Fibroblast of peridontal ligament (primary cell): ENCODE data around the gene FBF1.
"Not testable (repeated sequence)": the region's sequence is repeated elsewhere in the genome, so short reads cannot be mapped to it uniquely, and the experiment has no call there.

ENCODE experiments used
- DNase-seq: peaks from one replicate; pipeline ENCODE4 v3.0.0-alpha.2; 2010; ENCODE audit errors: extremely low read depth

Gene FBF1

DNA sequence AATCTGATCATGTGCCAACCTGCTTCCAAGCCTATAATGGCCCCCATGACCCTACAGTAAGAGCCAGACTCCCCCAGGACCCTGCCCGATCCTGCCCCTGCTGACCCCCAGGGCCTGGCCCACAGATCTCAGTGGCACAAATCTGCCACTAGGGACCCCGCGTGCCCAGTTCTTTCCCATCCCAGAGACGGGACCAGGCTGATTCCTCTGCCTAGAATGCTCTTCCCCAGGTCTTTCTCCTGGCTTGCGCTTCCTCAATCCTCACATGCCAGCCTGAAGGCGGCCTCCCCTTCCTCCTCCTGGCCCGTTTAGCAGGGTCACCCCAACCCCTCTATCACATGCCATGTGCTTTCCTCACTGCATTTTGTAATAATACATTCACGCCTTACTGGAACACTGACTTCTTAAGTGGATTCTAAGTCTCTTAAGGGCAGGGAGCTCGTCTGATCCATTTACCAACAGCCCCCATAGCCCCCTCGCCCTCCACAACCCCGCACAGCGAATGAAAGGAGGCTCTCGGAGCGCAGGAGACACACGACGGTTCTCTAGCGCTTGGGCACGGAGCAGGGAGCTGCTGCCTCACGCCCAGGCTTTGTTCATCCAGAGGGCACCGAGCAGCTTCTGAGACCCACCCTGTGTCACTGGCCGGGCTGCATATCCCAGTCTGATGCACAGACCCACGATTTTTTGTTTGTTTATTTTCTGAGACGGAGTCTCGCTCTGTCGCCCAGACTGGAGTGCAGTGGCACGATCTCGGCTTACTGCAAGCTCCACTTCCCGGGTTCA, 45.3 kb downstream of the FBF1 start:
- no peak for DNase-seq

DNA sequence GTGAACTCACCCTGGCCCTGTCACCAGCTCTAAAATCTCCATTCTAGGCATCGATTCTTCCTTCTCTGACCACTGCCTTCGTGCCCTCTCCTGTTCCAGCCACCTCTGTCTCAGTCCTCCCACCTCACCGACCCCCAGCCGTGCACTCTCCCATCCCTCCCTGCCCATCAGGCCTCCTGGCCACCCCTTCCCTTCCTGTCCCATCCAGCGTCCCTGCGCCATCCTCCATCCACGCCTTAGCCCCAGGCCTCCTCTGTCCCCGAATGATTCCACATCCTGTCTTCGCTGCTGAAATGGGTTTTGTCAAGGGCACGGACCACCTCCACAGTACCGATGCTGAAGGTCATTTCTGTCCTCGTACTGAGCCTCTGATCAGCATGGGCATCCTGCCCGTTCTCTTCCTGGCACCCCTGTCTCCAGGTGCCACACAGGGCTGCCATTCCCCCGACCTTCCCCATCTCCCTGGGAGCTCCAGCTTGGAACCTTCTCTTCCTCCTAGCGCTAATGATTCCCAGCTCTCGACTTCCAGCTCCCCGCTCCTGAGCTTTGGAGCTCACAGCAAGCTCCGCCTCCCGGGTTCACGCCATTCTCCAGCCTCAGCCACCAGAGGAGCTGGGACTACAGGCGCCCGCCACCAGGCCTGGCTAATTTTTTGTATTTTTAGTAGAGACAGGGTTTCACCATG, 46.7 kb downstream of the FBF1 start:
- DNase-seq, result peak; percentile 25

DNA sequence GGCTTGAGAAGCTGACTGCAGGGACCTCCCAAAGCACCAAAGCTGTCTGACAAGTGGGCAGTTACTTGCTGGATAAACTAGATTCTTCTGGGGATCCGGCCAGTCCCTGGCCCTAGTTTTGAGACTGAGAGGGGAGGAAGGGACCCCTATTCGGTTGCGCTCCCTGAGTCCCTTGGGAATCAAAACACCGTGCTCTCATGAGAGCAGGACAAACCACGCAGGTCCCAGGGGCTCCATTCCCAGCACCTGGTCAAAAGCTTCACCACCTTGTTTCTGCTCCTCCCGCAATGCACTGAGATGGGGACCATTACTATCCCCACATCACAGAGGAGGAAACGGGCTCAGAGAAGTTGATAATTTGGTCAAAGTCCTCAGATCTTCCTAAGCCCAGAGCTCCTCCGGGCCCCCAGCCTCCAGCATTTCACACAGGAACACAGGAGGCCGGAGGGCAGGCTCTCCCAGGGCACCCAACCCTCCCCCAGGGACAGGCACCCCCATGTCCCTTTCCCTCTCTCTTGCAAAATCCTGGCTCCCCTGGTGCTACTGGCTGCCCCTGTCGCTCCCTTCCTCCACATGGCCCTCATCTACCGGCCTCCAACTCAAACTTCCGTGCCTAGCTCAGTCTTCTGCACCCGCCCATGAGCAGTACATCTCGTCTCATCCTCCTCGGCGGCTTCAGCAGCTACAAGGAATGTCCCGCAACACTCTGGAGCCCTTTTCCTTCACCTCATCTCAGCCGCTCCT, 47.4 kb downstream of the FBF1 start:
- DNase-seq, result no peak

DNA sequence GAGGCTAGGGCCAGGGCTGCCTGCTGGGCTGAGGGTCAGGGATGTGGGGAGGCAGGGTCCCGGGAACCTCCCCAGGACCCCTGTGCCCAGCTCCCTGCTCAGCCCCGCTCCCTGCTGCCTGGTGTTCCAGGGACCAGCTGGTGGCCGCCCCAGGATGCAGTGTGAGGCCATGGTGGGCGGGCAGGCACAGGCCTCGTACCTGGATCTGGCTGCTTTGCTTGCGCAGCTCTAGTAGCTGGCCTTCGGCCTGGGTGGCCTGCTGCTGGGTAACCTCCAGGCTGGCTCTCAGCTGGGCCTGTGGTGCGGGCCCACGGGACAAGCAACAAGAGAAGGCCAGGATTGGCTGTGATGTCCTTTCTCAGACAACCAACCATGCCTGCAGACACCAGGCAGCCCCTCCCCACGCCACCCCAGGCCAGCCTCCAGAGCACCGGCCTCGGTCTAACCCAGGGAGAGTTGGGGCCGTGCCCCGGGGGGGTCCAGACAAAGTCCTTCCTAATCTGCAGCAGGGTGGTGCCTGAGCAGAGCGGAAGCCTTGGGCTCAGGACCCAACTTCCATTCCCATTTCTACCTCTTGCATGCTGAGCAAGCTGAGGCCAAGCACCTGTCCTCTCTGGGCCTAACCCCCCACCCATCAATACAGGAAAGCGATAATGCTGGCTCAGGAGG, 48.2 kb downstream of the FBF1 start:
- no peak for DNase-seq

DNA sequence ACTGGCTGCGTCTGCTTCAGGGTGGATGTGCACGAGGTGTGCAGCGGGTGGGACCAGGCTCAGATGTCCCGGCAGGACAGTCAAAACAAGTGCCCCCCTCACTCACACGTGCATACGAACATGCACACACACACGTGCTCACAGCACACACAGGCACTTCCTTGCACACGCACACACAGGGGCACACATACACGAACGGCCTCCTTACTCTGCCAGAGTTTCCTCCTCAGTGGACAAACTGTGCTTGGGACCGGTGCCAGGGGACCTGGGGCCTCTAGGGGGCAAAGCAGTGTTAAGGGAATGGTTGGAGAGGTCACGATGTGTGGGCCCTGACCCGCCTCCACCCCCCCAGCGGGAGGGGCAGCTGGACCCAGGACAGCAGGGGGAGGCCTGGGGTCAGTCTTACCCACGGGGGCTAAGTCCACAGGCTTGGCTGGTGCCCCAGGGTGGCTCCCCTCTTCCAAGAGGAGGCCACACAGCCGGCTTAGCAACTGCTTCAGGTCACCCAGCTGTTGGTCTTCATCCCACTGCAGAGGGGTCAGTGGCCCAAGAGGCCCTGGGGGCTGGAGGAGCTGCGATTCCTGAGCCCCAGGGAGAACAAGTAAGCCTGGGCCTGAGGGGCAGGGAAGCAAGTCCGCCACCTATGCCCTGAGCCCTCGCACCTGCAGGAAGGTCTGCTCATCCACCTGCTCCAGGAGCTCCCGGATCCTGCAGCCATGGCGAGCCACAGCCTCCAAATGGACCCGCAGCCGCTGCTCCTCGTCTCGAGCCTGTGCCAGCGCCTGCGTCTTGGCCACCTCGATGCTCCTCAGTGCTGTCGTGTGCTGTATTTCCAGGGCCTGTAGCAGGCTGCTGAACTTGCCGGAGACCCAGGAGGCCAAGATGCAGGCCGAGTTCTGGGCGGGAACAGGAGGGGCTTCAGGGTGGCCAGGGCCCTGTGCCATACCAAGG, 49.0 kb downstream of the FBF1 start:
- no peak for DNase-seq

DNA sequence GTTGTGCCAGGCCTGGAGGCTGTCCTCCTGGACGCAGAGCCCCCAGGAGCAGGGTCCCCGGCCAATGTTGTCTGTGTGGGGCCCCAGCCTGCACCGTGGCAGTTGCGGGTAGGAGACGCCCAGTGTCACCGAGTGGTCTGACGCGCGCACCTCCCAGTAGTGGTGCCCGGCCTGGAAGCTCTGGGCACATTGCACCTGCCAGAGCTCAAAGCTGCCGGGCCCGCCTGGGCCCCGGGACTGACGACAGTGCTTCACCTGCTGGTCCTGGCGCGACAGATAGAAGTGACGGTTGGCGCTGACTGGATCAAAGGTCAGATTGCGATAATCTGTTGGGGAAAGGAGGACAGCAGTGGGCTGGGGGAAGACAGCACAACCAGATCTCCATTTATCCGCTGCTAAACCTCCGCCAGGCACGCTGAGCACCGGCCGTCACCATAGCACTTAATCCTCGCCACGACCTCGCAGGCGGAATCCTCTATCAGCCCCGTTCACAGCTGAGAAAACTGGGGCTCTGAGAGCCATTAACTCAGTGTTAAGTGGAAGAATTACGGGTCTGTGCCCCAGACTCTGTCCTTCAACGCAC, 49.7 kb downstream of the FBF1 start:
- DNase-seq, result no peak

DNA sequence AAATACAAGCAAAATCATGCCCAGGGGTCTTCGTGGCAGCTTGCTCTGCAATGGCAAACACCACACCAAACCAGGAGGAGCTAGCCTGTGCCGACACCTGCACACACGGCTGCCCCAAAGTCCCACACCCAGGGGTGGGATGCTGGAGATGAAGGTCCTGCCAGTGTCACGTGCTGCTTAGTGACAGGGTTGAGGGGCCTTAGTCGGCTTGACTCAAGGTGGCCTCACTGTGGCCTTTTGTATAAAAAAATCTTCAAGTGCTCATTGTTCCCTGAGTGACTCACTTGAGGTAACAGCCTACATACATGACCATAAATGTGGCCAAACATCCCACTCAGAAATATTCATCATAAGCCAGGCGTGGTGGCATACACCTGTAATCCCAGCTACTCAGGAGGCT, 51.4 kb downstream of the FBF1 start:
- no peak for DNase-seq

DNA sequence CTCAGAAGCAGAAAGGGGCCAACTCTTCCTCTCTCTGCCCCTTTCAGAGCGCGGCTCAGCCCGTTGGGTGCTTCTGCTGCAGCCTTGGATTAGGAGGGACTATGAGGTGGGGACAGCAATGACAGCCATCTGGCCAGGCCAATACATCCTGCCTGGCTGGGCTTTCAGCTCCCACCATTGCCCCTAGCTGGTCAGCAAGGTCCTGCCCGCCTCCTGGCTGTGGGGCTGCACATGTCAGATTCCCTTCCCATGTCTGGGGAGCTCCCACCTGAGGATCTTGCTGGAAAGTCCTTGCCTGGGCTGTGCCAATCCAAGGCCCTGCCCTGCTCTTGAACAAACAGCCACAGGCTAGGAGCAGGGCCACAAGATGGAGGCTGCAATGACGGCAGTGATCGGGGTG, 52.4 kb downstream of the FBF1 start:
- no peak for DNase-seq

DNA sequence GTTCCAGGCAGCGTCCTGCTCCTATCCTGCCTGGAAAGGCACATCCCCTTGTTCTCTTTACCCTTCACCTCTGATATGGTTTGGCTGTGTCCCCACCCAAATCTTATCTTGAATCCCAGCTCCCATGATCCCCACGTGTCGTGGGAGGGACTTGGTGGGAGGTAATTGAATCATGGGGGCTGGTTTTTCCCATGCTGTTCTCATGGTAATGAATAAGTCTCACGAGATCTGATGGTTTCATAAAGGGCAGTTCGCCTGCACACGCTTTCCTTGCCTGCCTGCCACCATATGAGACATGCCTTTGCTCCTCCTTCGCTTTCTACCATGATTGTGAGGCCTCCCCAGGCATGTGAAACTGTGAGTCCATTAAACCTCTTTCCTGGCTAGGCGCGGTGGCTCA, 55.0 kb downstream of the FBF1 start:
- DNase-seq, result not testable (repeated sequence)

DNA sequence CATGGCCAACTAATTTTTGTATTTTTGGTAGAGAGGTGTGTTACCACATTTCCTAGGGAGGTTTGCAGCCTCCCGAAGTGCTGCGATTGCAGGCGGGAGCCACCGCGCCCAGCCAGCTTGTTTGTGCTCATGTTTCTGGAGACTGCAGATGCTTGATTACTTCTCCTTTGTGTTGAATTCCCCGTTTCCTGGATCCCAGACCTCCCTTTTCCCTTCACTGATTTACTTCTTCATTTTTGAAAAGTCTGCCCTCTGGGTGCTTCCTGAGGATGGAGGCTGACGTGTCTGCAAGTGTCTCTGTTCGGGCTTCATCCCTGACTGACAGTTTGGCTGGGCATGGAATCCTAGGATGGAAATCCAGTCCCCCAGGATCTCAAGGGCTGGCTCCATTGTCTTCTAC, 55.4 kb downstream of the FBF1 start:
- no peak for DNase-seq

DNA sequence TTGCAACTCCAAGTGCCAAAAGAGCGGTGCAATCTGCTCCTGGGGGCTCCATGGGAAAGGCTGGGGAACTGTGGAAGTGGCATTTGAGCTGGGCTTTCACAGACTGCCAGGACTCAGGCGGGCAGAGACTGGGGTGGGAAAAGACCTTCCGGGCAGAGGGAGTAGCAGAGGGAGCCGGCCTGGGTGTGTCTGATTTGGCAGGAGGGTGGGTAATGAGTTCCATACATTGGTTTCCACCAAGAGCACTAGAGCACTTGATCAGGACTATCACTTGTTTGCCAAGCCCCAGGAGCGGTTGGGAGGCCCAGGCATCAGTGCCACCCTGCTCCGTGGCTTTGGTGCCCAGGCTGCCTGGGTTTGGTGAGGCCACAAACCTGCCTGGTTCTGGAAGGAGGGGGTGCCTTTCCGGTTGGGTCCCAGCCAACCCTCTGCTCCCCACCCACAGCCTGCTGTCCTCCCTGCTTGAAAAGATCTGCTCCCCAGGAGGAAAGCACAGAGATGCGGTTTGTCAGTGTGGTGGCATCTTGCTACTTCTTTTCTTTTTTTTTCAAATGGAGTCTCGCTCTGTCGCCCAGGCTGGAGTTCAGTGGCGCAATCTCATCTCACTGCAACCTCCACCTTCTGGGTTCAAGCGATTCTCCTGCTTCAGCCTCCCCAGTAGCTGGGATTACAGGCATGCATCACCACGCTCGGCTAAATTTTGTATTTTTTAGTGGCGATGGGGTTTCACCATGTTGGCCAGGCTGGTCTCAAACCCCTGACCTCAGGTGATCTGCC, 59.0 kb downstream of the FBF1 start:
- DNase-seq, result no peak

DNA sequence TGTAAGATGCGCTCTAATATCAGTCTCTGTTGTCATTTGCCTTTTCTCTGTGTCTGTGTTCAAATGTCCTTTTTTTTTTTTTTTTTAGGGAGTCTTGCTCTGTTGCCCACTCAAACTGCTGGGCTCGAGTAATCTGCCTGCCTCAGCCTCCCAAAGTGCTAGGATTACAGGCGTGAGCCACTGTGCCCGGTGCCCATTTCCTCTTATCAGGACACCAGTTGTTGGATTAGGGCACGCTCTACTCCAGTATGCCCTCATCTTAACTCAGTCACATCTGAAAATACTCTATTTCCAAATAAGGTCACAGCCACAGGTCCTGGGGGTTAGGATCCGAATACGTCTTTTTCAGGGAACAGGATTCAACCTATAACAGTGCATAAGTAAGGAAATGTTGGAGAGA, 60.6 kb downstream of the FBF1 start:
- DNase-seq, result no peak

DNA sequence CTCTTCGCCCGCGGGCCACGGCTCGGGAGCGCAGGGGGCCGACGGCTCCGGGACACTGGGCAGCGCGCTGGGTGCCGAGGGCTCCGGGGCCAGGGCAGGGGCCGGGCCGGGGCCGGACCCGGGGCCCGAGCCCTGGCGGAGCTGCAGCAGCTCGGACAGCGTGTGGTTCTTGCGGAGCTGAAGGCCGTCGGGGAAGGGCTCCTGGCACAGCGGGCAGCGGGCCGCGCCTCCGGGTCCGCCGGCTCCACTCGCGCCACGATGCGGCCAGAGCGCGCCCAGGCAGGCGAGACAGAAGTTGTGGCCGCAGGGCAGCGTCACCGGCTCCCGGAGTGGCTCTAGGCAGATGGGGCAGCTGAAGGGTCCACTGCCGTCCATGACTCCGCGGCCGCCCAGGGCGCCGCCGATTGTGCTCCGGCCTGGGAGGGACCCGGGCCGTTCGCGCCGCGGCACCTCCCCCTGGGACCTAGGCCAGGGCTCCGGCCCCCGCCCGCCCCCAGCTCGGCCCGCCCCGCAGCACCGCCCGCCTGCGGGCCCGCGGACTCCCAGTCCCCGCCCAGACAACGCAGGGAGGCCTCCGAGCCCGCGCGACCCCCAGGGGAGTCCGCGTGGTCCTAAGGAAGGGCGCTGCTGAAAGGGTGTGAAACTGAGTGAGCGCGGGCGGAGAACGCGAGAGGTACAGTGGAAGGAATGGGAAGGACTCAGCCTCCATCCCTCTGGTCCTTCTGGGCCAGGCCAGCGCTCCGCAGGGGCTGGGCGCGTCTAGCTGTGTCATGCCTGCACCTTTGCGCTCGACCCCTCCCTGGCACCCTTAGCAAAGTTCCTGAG, 62.5 kb downstream of the FBF1 start, which contains the start of gene TRIM47:
TRIM47 (minus strand) TSS at position 408 of the 825 bp plus-strand sequence; CDS start at position 375, 33 bp downstream.
- DNase-seq, result peak; percentile 49

DNA sequence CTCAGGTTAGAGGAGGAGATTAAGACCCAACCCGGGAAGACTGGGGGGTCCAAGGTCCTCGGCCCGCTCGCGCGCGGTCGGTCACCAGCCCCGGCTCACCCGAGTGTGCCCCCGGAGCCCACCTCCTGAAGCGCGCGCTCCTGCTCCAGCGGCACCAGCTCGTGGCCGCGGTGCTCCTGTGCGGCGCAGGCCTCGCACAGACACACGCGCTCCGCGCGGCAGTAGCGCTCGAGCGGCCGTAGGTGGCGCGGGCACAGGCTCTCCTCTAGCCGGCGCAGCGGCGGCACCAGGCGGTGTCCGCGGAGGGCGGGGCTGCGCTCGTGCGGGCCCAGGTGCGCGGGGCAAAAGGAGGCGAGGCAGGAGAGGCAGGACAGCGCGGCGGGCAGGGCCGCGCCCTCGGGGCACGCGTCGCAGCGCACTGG, 63.1 kb downstream of the FBF1 start:
- DNase-seq, result peak; percentile 61

DNA sequence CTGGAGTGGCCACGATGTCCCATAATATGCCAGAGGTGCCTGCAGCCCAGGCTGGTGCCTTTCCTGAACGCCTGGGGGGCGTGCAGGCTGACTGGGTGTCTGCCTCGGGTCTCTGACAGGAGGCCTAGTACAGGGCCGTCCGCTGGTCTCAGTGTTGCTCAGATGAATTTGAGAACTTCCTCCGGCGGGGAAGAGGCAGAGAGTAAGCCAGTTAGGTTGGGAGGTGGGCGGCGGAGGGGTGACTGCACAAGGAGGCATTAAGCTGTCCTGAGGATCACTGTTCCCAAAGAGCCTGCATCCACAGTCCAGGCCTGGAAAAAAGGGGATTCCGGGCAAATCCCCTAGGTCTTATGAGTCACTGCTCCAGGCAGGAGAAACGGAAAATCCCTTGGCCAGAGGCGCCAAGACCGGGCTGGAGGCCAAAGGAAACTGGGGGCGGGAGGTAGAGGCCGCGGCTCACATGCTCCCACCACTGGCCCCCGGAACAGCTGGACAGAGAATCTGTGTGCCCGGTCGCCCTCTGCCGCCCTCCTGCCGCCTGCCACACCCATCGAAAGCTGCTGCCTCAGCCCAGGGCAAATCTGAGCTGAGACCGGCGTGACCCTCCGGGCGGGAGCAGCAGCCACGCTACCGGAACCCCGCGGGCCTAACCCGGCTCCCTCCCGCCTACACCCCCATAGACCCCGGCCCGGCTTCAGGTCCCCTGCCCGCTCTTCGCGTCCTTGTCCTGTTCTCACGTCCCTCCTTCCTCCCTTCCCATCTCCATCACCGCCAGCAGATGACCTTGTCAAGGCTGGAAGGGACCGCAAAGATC, 63.7 kb downstream of the FBF1 start:
- peak; percentile 97 for DNase-seq

DNA sequence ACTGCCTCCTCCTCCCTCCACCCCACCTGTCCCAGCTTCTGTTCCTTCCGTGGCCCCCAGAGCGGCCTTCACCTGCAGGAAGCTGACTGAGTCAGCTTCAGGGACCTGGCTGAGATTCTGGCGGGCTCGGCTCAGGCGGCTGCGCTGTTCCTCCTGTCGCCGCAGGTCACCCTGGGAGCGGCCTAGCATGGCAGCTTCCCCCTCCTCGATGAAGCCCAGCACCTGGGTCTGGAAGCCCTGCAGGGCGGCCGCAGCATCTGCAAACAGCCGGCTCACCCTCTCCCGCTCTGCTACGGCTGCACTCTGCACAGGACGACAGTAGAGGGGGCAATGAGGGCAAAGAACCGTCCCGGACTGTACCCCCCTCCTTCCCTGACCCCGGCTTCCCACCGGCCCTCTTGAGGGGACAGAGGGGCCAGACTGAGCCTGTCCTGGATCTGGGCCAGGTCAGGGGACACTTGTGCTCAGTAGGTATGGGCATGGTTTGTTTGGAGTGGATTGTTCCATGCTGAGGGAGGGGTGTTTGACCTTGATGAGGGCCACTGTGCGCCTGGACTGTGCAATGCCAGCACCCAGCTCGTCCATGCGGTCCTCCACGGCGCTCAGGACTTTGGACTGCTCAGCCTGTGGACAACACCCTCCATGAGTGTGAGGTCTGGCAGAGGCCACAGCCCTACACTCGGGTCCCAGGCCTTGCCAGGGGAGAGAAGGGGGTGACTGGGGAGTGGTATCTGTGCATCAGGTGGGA, 64.5 kb downstream of the FBF1 start:
- no peak for DNase-seq

DNA sequence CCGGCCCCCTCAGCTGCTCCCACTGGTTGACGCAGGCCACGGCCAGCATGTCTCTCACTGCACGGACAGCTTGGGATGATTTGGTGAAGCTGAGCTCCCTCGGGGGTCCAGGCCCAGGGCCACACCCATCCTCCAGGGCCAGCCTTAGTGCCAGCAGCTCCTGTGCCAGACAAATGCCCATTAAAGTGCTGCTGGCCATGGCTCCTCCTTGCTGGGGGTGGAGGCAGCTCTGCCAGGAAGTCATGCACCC, 65.0 kb downstream of the FBF1 start:
- DNase-seq, result no peak
